GM19351 (cell line): Measurements from ENCODE around the gene CCDC69.

Experiments used
- ATAC-seq: cut with Tn5 transposase; IDR thresholded peaks from one replicate; pipeline ENCODE4 v1.9.1; 2021; ENCODE audit warnings: mild to moderate bottlenecking, moderate library complexity; ENCODE audit not compliant: unreplicated experiment

Gene CCDC69

DNA sequence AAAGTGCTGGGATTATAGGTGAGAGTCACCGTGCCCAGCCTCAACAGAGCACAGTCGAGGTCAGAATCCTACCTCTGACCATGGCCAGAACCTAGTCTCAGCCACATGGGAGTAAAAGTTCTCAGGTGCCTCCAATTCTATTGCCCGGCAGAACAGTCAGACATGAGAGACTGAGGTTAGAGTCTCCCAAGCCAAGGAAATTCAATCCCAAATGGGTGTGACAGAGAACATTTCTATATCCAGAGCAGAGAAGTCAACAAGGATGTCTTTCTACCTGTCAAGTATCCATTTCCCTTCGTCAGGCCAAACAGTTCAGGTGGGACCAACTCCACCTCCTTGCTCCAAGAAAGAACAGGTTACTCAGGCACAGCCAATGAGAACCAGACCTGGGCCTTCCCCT is 76.9 kb downstream of the CCDC69 start:
- ATAC-seq: no peak

DNA sequence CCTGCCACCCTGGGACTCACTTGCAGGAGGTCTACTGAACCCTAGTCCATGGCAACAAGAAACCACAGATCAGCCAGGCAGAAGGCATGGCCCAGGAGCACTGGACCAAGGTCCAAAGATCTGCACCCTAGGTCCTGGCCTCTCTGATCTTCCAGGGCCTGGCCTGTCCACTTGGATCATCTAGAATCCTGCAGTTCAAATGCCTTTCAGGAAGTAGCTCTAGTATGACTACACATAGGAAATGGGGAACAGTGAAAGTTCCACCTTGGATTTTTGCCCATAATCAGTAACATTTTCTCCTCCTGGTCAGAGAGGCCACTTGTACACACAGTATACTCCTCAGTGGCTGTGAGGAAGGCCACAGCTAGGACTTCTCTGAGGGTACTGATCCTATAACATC is 77.8 kb downstream of the CCDC69 start:
- no peak for ATAC-seq

DNA sequence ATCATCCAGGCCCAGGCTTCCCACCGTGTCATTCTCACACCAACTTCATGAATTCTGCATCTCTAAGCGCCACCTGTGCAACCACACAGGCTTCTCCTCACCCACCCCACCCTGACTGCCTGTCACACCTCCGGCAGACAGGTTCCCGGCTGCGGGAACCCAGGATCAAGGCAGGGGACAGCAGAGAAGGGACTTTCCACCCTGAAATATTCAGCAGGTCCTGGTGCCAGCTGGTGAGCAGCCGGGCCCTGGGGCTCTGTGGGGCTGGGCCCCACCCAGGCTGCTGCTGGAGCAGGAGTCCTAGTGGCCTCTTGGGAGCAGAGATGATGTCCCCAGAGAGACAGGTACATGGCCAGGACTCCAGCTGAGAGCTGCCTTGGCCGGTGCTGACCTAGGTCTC is 79.0 kb downstream of the CCDC69 start:
- no peak for ATAC-seq

DNA sequence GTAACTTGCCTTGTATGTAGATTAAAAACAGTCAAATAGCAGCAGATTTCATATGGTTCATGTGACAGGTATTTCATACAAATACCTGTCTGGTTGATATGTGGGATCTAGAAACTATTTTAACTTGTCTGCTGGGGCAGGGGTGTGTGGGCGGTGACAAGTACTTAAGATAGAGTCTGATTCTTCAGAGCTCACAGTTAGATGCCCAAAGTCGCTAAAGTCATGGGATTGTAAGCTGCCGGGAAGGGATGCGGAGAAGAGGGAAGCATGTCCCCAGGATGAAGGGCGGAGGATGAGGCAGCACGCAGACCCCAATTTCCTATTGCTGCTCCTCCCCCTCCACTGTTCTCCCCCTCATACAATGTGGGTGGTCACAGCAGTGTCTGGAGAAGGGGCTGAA is 79.6 kb downstream of the CCDC69 start:
- ATAC-seq: no peak

- no peak for ATAC-seq
Observed at GRCh38 chr5:151143645-151144044, 80.2 kb downstream of the CCDC69 start.

DNA sequence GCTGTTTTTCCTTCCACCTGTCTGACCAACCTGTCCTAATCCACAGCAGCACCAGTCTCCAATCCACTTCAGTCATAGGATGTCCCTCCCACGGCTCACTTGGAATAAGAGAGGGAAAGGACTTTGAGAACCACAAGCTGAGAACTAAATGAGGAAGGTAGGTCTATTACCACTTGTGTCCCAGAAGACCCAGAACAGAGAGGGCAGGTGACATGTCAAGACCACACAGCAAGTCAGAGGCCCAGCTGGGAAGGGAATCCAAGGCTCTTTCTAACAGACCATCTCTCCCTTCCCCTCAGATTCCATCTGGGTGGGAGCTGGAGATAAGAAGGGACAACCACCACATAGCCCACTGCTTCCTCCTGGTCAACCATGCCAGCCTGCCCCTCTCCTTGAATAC is 81.0 kb downstream of the CCDC69 start:
- ATAC-seq: no peak

- peak; percentile 97 for ATAC-seq
Observed at GRCh38 chr5:151141535-151141934, 82.4 kb downstream of the CCDC69 start.

DNA sequence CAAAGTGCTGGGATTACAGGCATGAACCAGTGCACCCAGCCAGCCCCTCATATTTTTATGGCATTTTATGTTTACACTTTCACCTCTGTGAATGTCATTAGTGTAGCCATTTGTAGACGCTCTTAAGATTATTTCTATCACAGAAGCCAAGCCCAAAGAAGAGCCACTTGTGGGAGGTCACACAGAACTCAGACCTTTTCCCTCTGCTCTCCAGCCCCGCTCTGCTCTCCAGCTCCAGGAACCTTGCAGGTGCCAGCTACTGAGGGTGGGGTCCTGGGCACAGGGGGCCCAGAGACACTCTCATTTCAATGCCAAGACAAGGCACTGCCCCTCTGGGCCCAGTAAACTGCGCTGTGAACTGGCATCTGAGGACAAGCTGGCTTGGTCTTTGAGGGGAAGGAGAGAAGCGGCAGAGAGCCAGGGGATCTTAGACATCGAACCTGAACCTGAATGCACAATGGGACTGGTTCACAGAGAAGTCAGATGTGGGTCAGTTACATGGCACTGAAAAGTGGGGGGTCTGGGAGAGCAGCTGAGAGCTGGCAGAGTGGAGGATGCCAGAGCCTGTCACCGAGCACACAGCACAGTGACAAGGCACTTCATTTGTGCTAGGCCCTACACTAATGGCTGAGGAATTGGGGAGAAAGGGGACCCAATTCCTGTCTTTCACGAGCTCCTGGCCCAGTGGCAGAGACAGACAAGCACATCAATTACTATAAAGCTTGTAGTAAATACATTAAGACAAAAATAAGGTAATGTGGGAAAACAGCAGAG is 83.0 kb downstream of the CCDC69 start:
- ATAC-seq: no peak

DNA sequence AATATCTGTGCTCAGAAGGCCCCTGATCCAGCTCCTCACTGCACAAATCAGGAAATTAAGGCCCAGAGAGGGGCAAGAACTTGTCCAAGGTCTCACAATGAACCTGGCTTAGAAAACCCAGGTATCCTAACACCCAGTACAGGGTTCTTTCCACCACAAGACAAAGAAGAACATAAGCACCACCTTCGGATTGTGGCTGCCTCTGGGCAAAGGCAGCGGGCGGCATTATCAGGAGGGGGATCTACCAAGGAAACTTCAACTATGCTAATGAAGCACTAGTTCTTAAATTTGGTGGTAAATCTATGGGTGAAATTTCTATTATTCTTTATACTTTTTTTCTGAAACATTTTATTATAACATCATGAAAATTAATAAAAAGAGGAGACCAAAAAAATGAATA is 84.2 kb downstream of the CCDC69 start:
- no peak for ATAC-seq

DNA sequence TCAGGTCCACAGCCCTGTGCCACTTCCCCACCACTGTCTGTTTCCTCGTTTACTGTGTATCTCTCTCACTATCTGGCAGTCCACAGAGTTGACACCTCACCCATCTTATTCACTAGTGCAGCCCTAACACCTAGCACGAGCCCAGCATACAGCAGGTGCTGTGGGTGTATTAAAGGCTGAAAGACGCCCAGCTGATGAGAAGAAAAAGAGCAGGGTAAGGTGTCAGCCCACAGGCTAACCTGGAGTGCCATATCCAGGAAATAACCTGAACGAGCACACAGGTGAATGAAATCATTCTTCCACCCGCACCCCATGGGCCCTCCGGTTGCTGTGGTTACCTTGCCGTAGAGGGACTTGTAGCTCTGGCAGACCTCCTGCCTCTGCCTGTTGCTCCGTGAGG is 84.9 kb downstream of the CCDC69 start:
- no peak for ATAC-seq

GRCh38 chr5:151138114-151138513 is 85.8 kb downstream of the CCDC69 start:
- no peak for ATAC-seq

GRCh38 chr5:151137067-151137825 is 86.6 kb downstream of the CCDC69 start:
- ATAC-seq: no peak

- peak; percentile 47 for ATAC-seq
Observed at GRCh38 chr5:151134228-151134627, 89.7 kb downstream of the CCDC69 start.

DNA sequence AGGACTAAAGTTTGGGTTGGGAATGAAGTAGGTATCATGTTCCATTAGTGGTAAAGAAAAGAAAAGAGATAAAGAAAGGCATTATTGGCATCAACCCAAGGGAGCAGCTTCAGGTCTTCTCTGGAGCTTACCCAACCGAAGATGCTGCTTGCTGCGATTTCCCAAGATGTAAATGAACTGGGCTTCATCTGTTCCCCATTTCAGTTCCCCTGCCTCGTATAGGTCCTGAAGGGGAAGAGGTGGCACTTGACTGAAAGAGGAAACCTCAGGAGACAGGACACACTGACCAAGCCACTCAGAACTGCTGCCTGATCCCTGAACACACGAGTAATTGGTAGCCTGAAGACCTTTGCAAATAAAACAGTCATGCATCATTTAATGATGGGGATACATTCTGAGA is 90.9 kb downstream of the CCDC69 start:
- ATAC-seq: no peak
